Tibial nerve (tissue), 3 donors: ENCODE measurements around the gene CALML3.

Source experiments
- POLR2A ChIP-seq, 2 donors: fragments of 450-650 bp; IDR thresholded peaks; one replicate each; pipeline ENCODE4 v1.6.1; 2017; ENCODE audit warnings: antibody characterized with exemption in 2 of 2, mild to moderate bottlenecking in 2 of 2, moderate library complexity in 2 of 2
- TF ChIP-seq, protein P1 (sequence below), 5 experiments: fragments of 200-600 bp in 3 of 5; fragments of 450-650 bp in 2 of 5; sonication (generic) in 3 of 5; IDR thresholded peaks; one replicate each; pipeline ENCODE4 v1.5.1; 2016 to 2019; ENCODE audit warnings: antibody characterized with exemption in 5 of 5, mild to moderate bottlenecking in 3 of 5, moderate library complexity in 2 of 5

DNA sequence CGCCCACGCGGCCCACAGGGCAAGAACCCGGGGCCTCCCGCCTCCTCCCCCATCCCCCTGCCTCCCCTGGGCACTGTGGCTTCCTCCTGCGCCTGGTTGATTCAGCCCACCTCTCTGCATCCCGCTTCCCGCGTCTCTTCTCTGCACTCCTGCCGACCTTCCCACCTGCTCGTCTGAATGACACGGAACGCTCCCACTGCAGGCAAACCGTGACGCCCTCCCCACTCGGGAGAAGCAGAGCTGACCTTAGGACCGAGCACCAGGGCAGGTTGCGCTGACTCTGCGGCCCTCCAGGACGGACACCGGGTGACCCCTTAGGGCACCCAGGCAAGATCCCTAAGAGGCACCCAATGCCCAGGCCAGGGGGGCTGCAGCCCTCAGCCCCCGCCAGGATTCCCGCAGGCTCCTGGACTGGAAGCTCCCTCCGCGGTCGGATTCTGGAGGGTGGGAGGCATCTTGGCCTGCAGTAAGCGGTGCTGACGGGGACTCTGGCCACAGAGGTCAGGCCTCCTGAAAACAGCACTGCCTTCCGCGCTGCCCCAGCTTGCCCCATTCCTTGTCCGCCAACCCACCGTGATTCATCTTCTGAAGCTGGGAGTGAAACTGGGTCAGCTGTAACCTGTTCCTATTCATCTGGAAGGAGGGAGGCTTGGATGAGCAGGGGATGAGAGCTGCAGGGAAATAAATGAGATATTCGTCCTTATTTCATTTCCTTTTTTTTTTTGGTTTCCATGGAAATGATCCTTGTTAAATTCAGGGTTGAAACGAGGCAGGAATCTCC is 990 bp downstream of the CALML3 start:
- TF ChIP-seq, protein P1, sequence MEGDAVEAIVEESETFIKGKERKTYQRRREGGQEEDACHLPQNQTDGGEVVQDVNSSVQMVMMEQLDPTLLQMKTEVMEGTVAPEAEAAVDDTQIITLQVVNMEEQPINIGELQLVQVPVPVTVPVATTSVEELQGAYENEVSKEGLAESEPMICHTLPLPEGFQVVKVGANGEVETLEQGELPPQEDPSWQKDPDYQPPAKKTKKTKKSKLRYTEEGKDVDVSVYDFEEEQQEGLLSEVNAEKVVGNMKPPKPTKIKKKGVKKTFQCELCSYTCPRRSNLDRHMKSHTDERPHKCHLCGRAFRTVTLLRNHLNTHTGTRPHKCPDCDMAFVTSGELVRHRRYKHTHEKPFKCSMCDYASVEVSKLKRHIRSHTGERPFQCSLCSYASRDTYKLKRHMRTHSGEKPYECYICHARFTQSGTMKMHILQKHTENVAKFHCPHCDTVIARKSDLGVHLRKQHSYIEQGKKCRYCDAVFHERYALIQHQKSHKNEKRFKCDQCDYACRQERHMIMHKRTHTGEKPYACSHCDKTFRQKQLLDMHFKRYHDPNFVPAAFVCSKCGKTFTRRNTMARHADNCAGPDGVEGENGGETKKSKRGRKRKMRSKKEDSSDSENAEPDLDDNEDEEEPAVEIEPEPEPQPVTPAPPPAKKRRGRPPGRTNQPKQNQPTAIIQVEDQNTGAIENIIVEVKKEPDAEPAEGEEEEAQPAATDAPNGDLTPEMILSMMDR (IDR thresholded peaks at IDR 0.05) = no peak
- no peak for TF ChIP-seq POLR2A (IDR thresholded peaks at IDR 0.05)
